WTC11 (cell line): ENCODE data around the gene MYLK.

Experiments used
- CTCF ChIP-seq: fragments of 200-600 bp; IDR thresholded peaks from 2 replicates; pipeline ENCODE4 v1.8.0; 2022; ENCODE audit warnings: antibody characterized with exemption
- MAX ChIP-seq: sonication (generic); formaldehyde crosslinking; IDR thresholded peaks from 2 replicates; pipeline ENCODE4 v1.8.0; 2022; ENCODE audit warnings: mild to moderate bottlenecking, missing genetic modification reagents

GRCh38 chr3:123861081-123861836 lies 22.9 kb downstream of the MYLK start:
- TF ChIP-seq CTCF: no peak
- no peak for TF ChIP-seq MAX
